ENCODE measurements around the gene YBEY.

YBEY gene

DNA sequence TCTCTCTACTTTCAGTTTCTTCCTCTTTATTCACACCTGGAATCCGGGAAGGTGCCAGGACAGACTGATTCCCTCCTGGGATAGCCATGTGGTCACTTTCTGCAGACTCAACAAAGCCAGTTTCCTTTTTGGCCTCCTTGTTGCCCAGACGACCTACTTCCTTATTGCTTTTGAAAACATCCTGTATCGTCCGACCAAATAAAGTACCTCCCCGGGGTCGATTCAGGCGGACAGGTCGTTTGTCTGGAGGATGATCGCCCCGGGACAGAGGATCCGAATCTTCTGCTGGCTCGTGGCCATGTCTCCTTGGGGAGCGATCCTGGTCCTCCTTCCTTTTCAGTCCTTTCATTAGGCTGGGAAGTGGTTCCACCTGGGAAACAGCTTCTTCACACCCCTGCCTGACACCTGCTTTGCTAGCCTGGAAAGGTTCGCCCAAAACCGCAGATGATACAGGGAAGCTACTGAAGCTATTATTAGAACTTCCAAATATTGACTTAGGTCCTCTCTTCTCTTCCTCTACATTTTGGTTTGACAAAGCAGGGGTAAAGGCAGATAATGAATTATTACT is 2.0 kb upstream of the YBEY start:
- peaks cover 8% of the 10 kb centered on the region for H3K4me1 ChIP-seq (ENCODE audit: insufficient read depth, insufficient read length)
- no peaks in the 10 kb centered on the region for H3K27me3 ChIP-seq (ENCODE audit: insufficient read depth, insufficient read length)
- H3K36me3 ChIP-seq (ENCODE audit: insufficient read depth, insufficient read length, low read length): peaks cover 67% of the 10 kb centered on the region
- H3K9ac ChIP-seq (ENCODE audit: insufficient read length, low read depth): peak overlapping the region; percentile 65
- H3K9me3 ChIP-seq (ENCODE audit: insufficient read depth, low read length): no peaks in the 10 kb centered on the region
- H3K4me3 ChIP-seq (ENCODE audit: insufficient read length, low read depth): peak overlapping the region; percentile 25
- no peak for DNase-seq (ENCODE audit: low read depth, low spot score)
- TF ChIP-seq SUZ12 (IDR thresholded peaks at IDR 0.05; ENCODE audit: extremely low read depth, insufficient read depth, insufficient read length) (no peak), YY1 (IDR thresholded peaks at IDR 0.05; ENCODE audit: insufficient read depth, insufficient read length) (no peak), ZNF274 (IDR thresholded peaks at IDR 0.05; ENCODE audit: low read depth, low read length) (no peak)

DNA sequence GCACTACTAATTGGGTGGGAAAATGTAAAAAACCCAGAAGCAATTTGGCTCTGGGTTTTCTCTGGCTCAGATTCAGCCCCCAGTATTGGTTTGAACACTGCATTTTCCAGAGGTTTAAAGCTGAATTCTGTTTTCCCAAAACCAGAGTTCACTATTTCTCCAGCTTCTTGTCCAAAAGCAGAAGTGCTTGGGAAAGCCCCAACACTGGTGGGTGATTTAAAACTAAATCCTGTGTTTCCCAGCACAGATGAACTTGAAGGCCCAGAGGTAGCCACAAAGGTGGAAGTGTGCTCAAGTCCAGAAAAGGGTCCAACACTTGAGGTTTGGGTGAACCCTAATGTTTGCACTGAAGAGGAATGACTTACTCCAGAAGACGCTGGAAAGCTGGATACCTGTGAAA is 1.4 kb upstream of the YBEY start:
- H3K4me3 ChIP-seq (ENCODE audit: insufficient read length, low read depth): peak overlapping the region; percentile 95
- H3K9ac ChIP-seq (ENCODE audit: insufficient read length, low read depth): peak overlapping the region; percentile 45
- no peaks in the 10 kb centered on the region for H3K27me3 ChIP-seq (ENCODE audit: insufficient read depth, insufficient read length)
- TF ChIP-seq YY1 (IDR thresholded peaks at IDR 0.05; ENCODE audit: insufficient read depth, insufficient read length): no peak
- no peak for TF ChIP-seq ZNF274 (IDR thresholded peaks at IDR 0.05; ENCODE audit: low read depth, low read length)
- TF ChIP-seq SUZ12 (IDR thresholded peaks at IDR 0.05; ENCODE audit: extremely low read depth, insufficient read depth, insufficient read length): no peak
- H3K9me3 ChIP-seq (ENCODE audit: insufficient read depth, low read length): no peaks in the 10 kb centered on the region
- H3K4me1 ChIP-seq (ENCODE audit: insufficient read depth, insufficient read length): peaks cover 7% of the 10 kb centered on the region
- peaks cover 63% of the 10 kb centered on the region for H3K36me3 ChIP-seq (ENCODE audit: insufficient read depth, insufficient read length, low read length)
- no peak for DNase-seq (ENCODE audit: low read depth, low spot score)

DNA sequence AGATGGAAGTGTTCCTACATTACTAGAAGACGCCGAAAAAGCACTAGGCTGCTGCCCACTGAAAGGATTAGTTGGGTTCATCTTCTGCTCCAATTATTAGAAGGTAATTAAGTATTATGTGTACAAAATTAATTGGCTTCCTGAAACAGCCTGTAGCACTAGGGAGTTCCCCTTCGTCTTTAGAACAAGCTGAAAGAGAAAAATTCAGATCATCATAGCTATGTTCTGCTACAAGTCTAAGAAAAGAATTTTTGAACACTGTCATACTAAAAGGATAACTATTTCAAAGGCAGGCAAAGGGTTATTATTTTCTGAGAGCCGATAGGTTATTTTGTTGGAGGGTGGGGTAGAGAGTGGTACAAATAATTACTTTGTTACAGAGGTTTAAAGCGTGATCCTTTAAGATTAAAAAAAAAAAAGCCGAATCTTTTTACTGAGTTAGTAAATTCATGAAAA is 908 bp upstream of the YBEY start, which contains the start of gene MCM3AP:
MCM3AP (minus strand) TSS at position 406 of the 456 bp plus-strand sequence; CDS start at position 81, 325 bp downstream.
- peak within 1 kb of the TSS; percentile 95 for H3K4me3 ChIP-seq (ENCODE audit: insufficient read length, low read depth)
- TF ChIP-seq ZNF274 (IDR thresholded peaks at IDR 0.05; ENCODE audit: low read depth, low read length) (no peak), SUZ12 (IDR thresholded peaks at IDR 0.05; ENCODE audit: extremely low read depth, insufficient read depth, insufficient read length) (no peak), YY1 (IDR thresholded peaks at IDR 0.05; ENCODE audit: insufficient read depth, insufficient read length) (no peak)
- no peak for DNase-seq (ENCODE audit: low read depth, low spot score)
- H3K27me3 ChIP-seq (ENCODE audit: insufficient read depth, insufficient read length): no peaks in the 10 kb centered on the region
- peak within 1 kb of the TSS; percentile 100 for H3K9ac ChIP-seq (ENCODE audit: insufficient read length, low read depth)
- H3K36me3 ChIP-seq (ENCODE audit: insufficient read depth, insufficient read length, low read length): peaks cover 60% of the 10 kb centered on the region
- H3K9me3 ChIP-seq (ENCODE audit: insufficient read depth, low read length): no peaks in the 10 kb centered on the region
- H3K4me1 ChIP-seq (ENCODE audit: insufficient read depth, insufficient read length): peaks cover 5% of the 10 kb centered on the region

DNA sequence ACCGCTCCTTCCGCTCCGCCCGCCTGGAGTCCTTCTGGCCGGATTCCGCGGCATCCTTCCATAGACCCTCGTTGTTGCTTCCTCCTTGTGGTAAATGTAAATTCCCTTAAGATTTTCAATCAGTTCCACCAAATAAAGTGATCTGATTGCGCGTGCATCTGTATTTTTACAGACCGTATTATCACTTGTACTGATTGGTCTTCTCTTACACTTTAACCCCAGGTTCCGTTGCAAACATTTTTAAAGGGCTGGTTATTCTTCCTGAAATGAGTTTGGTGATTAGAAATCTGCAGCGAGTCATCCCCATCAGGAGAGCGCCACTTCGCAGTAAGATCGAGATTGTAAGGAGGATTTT is 483 bp downstream of the YBEY start:
- Histone ChIP-seq H3K4me3 (ENCODE audit: insufficient read length, low read depth) (peak overlapping the region; percentile 95), H3K27me3 (ENCODE audit: insufficient read depth, insufficient read length) (no peaks in the 10 kb centered on the region), H3K9me3 (ENCODE audit: insufficient read depth, low read length) (peaks cover 4% of the 10 kb centered on the region; the same call in 1 of the 2 replicates), H3K36me3 (ENCODE audit: insufficient read depth, insufficient read length, low read length) (peaks cover 55% of the 10 kb centered on the region), H3K4me1 (ENCODE audit: insufficient read depth, insufficient read length) (peaks cover 5% of the 10 kb centered on the region), H3K9ac (ENCODE audit: insufficient read length, low read depth) (peak overlapping the region; percentile 100)
- TF ChIP-seq ZNF274 (IDR thresholded peaks at IDR 0.05; ENCODE audit: low read depth, low read length): no peak
- no peak for TF ChIP-seq SUZ12 (IDR thresholded peaks at IDR 0.05; ENCODE audit: extremely low read depth, insufficient read depth, insufficient read length)
- TF ChIP-seq YY1 (IDR thresholded peaks at IDR 0.05; ENCODE audit: insufficient read depth, insufficient read length): no peak
- DNase-seq (ENCODE audit: low read depth, low spot score): no peak

DNA sequence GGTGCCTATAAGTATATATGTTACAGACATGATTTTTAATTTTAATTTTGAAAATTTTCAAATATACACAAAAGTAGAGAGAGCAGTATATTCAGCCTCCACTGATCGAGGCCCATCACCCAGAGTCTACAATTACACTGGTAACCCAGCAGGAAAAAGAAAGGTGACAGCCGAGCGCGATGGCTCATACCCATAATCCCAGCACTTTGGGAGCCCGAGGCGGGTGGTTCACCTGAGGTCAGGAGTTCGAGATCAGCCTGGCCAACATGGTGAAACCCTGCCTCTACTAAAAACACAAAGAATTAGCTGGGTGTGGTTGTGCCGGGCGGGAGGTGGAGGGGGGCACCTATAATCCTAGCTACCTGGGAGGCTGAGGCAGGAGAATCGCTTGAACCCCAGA is 1.4 kb downstream of the YBEY start:
- Histone ChIP-seq H3K9me3 (ENCODE audit: insufficient read depth, low read length) (peaks cover 6% of the 10 kb centered on the region; the same call in 1 of the 2 replicates), H3K36me3 (ENCODE audit: insufficient read depth, insufficient read length, low read length) (peaks cover 54% of the 10 kb centered on the region), H3K27me3 (ENCODE audit: insufficient read depth, insufficient read length) (no peaks in the 10 kb centered on the region), H3K4me1 (ENCODE audit: insufficient read depth, insufficient read length) (peaks cover 2% of the 10 kb centered on the region), H3K9ac (ENCODE audit: insufficient read length, low read depth) (peak overlapping the region; percentile 100), H3K4me3 (ENCODE audit: insufficient read length, low read depth) (peak overlapping the region; percentile 95)
- no peak for DNase-seq (ENCODE audit: low read depth, low spot score)
- TF ChIP-seq SUZ12 (IDR thresholded peaks at IDR 0.05; ENCODE audit: extremely low read depth, insufficient read depth, insufficient read length): no peak
- no peak for TF ChIP-seq YY1 (IDR thresholded peaks at IDR 0.05; ENCODE audit: insufficient read depth, insufficient read length)
- no peak for TF ChIP-seq ZNF274 (IDR thresholded peaks at IDR 0.05; ENCODE audit: low read depth, low read length)

DNA sequence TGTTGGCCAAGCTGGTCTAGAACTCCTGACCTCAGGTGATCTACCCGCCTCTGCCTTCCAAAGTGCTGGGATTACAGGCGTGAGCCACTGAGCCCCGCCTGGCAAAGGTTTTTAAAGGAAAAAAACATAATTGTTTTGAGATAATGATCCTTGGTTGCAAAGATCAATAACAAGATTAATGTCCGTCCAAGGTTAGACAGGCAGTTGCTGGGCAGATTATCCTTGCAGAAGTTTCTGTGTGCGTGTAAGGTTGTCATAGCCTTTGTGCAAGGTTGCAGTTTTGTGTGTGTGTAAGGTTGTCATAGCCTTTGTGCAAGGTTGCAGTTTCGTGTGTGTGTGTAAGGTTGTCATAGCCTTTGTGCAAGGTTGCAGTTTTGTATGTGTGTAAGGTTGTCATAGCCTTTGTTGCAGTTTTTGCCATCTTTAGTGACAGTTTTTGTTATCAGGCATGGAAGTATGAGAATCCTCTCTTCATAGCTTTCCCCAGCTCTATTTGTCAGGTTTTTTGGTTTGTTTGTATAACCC is 3.6 kb downstream of the YBEY start:
- Histone ChIP-seq H3K9me3 (ENCODE audit: insufficient read depth, low read length) (peaks cover 6% of the 10 kb centered on the region; the same call in 1 of the 2 replicates), H3K27me3 (ENCODE audit: insufficient read depth, insufficient read length) (no peaks in the 10 kb centered on the region), H3K4me1 (ENCODE audit: insufficient read depth, insufficient read length) (peaks cover 1% of the 10 kb centered on the region), H3K4me3 (ENCODE audit: insufficient read length, low read depth) (no peak overlapping the region), H3K36me3 (ENCODE audit: insufficient read depth, insufficient read length, low read length) (peaks cover 33% of the 10 kb centered on the region), H3K9ac (ENCODE audit: insufficient read length, low read depth) (no peak overlapping the region)
- no peak for TF ChIP-seq ZNF274 (IDR thresholded peaks at IDR 0.05; ENCODE audit: low read depth, low read length)
- no peak for TF ChIP-seq YY1 (IDR thresholded peaks at IDR 0.05; ENCODE audit: insufficient read depth, insufficient read length)
- no peak for TF ChIP-seq SUZ12 (IDR thresholded peaks at IDR 0.05; ENCODE audit: extremely low read depth, insufficient read depth, insufficient read length)
- DNase-seq (ENCODE audit: low read depth, low spot score): no peak

DNA sequence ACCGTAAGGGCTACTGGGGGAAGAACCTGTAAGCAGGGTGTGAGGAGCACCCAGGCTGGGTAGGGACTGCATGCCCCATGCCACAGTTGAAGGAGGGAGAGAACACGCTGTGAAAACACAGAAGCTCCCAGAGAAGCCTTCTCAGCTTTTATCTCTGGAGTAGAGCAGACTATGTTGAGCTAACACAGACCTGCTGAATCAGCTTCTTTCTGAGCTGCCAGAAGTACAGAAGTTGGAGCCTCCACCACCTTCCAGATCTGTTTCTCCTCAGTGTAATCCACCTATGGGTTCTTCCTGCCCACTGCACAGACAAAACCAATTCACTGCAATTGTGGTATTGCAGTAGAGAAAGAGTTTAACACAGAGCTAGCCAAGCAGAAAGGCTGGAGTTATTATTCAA is 5.4 kb downstream of the YBEY start:
- TF ChIP-seq ZNF274 (IDR thresholded peaks at IDR 0.05; ENCODE audit: low read depth, low read length): no peak
- TF ChIP-seq SUZ12 (IDR thresholded peaks at IDR 0.05; ENCODE audit: extremely low read depth, insufficient read depth, insufficient read length): no peak
- Histone ChIP-seq H3K27me3 (ENCODE audit: insufficient read depth, insufficient read length) (no peaks in the 10 kb centered on the region), H3K36me3 (ENCODE audit: insufficient read depth, insufficient read length, low read length) (peaks cover 28% of the 10 kb centered on the region), H3K4me1 (ENCODE audit: insufficient read depth, insufficient read length) (peaks cover 8% of the 10 kb centered on the region), H3K4me3 (ENCODE audit: insufficient read length, low read depth) (no peak overlapping the region), H3K9ac (ENCODE audit: insufficient read length, low read depth) (no peak overlapping the region), H3K9me3 (ENCODE audit: insufficient read depth, low read length) (peaks cover 6% of the 10 kb centered on the region; the same call in 1 of the 2 replicates)
- no peak for DNase-seq (ENCODE audit: low read depth, low spot score)

All from NT2/D1 (cell line).